VCaP (cell line): Measurements from ENCODE around the gene STK16.

Experiments
- H3K27ac ChIP-seq: fragments of 450-650 bp; 2 replicates; pipeline ENCODE4 v1.5.1; 2017
- TF ChIP-seq, protein P1 (sequence below): fragments of 450-650 bp; conservative IDR thresholded peaks from 2 replicates; pipeline ENCODE4 v1.5.1; 2017; ENCODE audit warnings: mild to moderate bottlenecking, moderate library complexity

STK16 gene

DNA sequence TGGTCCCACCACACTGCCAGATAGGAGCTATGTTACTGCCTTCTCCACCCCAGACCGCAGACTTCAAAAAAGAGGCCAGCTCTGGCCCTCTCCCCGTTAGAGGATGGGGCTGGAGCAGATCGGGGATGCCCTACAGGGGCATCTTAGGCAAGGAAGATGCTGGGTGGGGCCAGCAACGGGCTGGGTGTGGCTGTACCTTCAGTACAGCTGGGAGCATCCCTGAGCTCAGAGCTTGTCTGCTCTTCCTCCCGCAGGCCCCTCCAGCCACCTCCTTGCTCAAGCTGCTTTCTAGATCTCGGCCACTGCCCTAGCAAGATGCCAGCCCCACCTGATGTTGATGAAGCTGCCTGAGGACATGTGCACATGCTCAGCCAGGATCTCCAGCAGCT is 54.1 kb downstream of the STK16 start:
- TF ChIP-seq, protein P1, sequence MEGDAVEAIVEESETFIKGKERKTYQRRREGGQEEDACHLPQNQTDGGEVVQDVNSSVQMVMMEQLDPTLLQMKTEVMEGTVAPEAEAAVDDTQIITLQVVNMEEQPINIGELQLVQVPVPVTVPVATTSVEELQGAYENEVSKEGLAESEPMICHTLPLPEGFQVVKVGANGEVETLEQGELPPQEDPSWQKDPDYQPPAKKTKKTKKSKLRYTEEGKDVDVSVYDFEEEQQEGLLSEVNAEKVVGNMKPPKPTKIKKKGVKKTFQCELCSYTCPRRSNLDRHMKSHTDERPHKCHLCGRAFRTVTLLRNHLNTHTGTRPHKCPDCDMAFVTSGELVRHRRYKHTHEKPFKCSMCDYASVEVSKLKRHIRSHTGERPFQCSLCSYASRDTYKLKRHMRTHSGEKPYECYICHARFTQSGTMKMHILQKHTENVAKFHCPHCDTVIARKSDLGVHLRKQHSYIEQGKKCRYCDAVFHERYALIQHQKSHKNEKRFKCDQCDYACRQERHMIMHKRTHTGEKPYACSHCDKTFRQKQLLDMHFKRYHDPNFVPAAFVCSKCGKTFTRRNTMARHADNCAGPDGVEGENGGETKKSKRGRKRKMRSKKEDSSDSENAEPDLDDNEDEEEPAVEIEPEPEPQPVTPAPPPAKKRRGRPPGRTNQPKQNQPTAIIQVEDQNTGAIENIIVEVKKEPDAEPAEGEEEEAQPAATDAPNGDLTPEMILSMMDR = no peak
- no peak overlapping the region; the same call in 1 of the 2 replicates for H3K27ac ChIP-seq
